HepG2 (cell line): ENCODE data around the gene HCRTR1. TPM values are rescaled to one million over a fixed set of nuclear protein-coding genes. Genes with fewer than 3 reads are reported as not detected.
A peak's percentile ranks its signal among the peaks of the same experiment; 100 is the strongest.

ENCODE experiments used
- CC2D1A ChIP-seq: sonication (generic); formaldehyde crosslinking; IDR thresholded peaks from 2 replicates; pipeline ENCODE4 v1.8.1; 2023; ENCODE audit warnings: mild to moderate bottlenecking, missing genetic modification reagents
- CHCHD3 ChIP-seq: sonication (generic); formaldehyde crosslinking; IDR thresholded peaks from 2 replicates; pipeline ENCODE4 v1.8.0; 2022; ENCODE audit warnings: mild to moderate bottlenecking, missing genetic modification reagents, moderate library complexity
- CREM ChIP-seq, 2 experiments: sonication (generic) in 1 of 2; formaldehyde crosslinking in 1 of 2; IDR thresholded peaks; 2 replicates each; pipeline versions ENCODE4 v1.4.0 to v1.6.1; 2016 to 2020; ENCODE audit warnings: antibody characterized with exemption in 1 of 2, mild to moderate bottlenecking in 1 of 2, missing genetic modification reagents in 1 of 2
- ETV5 ChIP-seq: IDR thresholded peaks from 2 replicates; pipeline ENCODE4 v1.6.1; 2018; ENCODE audit warnings: missing biosample characterization, missing genetic modification reagents, inconsistent platforms, borderline replicate concordance
- IKZF5 ChIP-seq: IDR thresholded peaks from 2 replicates; pipeline ENCODE4 v1.6.1; 2018; ENCODE audit warnings: missing genetic modification reagents, mild to moderate bottlenecking, missing compliant biosample characterization
- KDM5B ChIP-seq: sonication (generic); formaldehyde crosslinking; IDR thresholded peaks from 2 replicates; pipeline ENCODE4 v1.4.0; 2020; ENCODE audit warnings: missing genetic modification reagents, mild to moderate bottlenecking, borderline replicate concordance
- KMT2B ChIP-seq: IDR thresholded peaks from 2 replicates; pipeline ENCODE4 v1.6.1; 2016; ENCODE audit warnings: missing genetic modification reagents, missing compliant biosample characterization
- MAFK ChIP-seq, 2 experiments: IDR thresholded peaks in 1 of 2; conservative IDR thresholded peaks in 1 of 2; 2 replicates each; pipeline ENCODE4 v1.6.1; 2011; ENCODE audit warnings: improper control_type of control experiment in 2 of 2, low read length in 2 of 2
- MIXL1 ChIP-seq: IDR thresholded peaks from 2 replicates; pipeline ENCODE4 v1.6.1; 2016
- PHF8 ChIP-seq: sonication (generic); formaldehyde crosslinking; IDR thresholded peaks from 2 replicates; pipeline ENCODE4 v1.5.0; 2020; ENCODE audit warnings: missing genetic modification reagents
- SNAPC2 ChIP-seq: sonication (generic); formaldehyde crosslinking; IDR thresholded peaks from 2 replicates; pipeline ENCODE4 v1.8.1; 2022; ENCODE audit warnings: mild to moderate bottlenecking, missing genetic modification reagents
- YY1 ChIP-seq: IDR thresholded peaks from 2 replicates; pipeline ENCODE4 v1.6.1; 2011; ENCODE audit warnings: low read length, low read depth, moderate library complexity, mild to moderate bottlenecking; ENCODE audit not compliant: insufficient read depth, insufficient replicate concordance
- ZFP90 ChIP-seq: sonication (generic); formaldehyde crosslinking; IDR thresholded peaks from 2 replicates; pipeline ENCODE4 v1.8.0; 2022; ENCODE audit warnings: missing genetic modification reagents, mild to moderate bottlenecking, inconsistent platforms, borderline replicate concordance
- ZNF12 ChIP-seq: sonication (generic); formaldehyde crosslinking; IDR thresholded peaks from 2 replicates; pipeline ENCODE4 v1.5.0; 2020; ENCODE audit warnings: missing genetic modification reagents
- ZNF24 ChIP-seq: fragments of 450-650 bp; IDR thresholded peaks from 2 replicates; pipeline ENCODE4 v1.6.1; 2017; ENCODE audit warnings: antibody characterized with exemption, mild to moderate bottlenecking
- ZNF260 ChIP-seq: sonication (generic); formaldehyde crosslinking; IDR thresholded peaks from 2 replicates; pipeline ENCODE4 v1.4.0; 2020; ENCODE audit warnings: missing genetic modification reagents, low read depth, mild to moderate bottlenecking, borderline replicate concordance
- ZNF276 ChIP-seq: sonication (generic); formaldehyde crosslinking; IDR thresholded peaks from 2 replicates; pipeline ENCODE4 v1.4.0; 2020; ENCODE audit warnings: mild to moderate bottlenecking, low read depth, missing genetic modification reagents
- ZNF530 ChIP-seq: sonication (generic); formaldehyde crosslinking; IDR thresholded peaks from 2 replicates; pipeline ENCODE4 v1.5.0; 2020; ENCODE audit warnings: low read depth, mild to moderate bottlenecking, missing genetic modification reagents
- ZNF724P ChIP-seq: sonication (generic); formaldehyde crosslinking; IDR thresholded peaks from 2 replicates; pipeline ENCODE4 v1.8.0; 2022; ENCODE audit warnings: missing genetic modification reagents, borderline replicate concordance
- ZNF772 ChIP-seq: sonication (generic); formaldehyde crosslinking; IDR thresholded peaks from 2 replicates; pipeline ENCODE4 v1.5.0; 2020; ENCODE audit warnings: mild to moderate bottlenecking, missing genetic modification reagents
- ZNF891 ChIP-seq: sonication (generic); formaldehyde crosslinking; IDR thresholded peaks from 2 replicates; pipeline ENCODE4 v1.5.0; 2020; ENCODE audit warnings: mild to moderate bottlenecking, missing genetic modification reagents
- ZSCAN25 ChIP-seq: sonication (generic); formaldehyde crosslinking; IDR thresholded peaks from 2 replicates; pipeline ENCODE4 v1.8.0; 2022; ENCODE audit warnings: mild to moderate bottlenecking, missing genetic modification reagents
- polyA plus RNA-seq, 8 experiments: library from polyadenylated mRNA; depleted of rRNA in 3 of 8; stranded (reverse) in 7 of 8; unstranded in 1 of 8; fragments of >200 nt; fragmentation: Illumina TruSeq in 4 of 8; extraction: Trizol in 4 of 8; gene quantifications; 2 replicates each; pipeline versions ENCODE4 v1.2.1 to v1.2.3, GENCODE V29; 2011 to 2016; ENCODE audit warnings: low read depth in 4 of 8, missing spikeins in 1 of 8, mixed read lengths in 1 of 8; ENCODE audit not compliant: insufficient read depth in 1 of 8
- total RNA-seq, 5 experiments: library from RNA; depleted of rRNA; stranded (reverse); fragments of >200 nt; fragmentation: Illumina TruSeq; extraction: Trizol; gene quantifications; 2 replicates each; pipeline ENCODE4 v1.2.3, GENCODE V29; 2016; ENCODE audit warnings: low read depth in 1 of 5
- TF ChIP-seq, protein P1 (sequence below): sonication (generic); formaldehyde crosslinking; IDR thresholded peaks from 2 replicates; pipeline ENCODE4 v1.4.0; 2020; ENCODE audit warnings: mild to moderate bottlenecking, missing genetic modification reagents
- TF ChIP-seq, protein P2 (sequence below): IDR thresholded peaks from 2 replicates; pipeline ENCODE4 v1.6.1; 2016; ENCODE audit warnings: missing biosample characterization, missing genetic modification reagents, low read depth

Gene HCRTR1
- total and polyA plus RNA-seq, 2 of the 13 experiments (the other 11 are each of a cell fraction or from before 2014, with no cell fraction given) = not detected

- TF ChIP-seq MAFK (conservative IDR thresholded peaks at IDR 0.05 in 1 of 2, IDR thresholded peaks at IDR 0.05 in 1 of 2; ENCODE audit: low read length in 2 of 2) = no peak
- peak; percentile 95 for TF ChIP-seq PHF8 (CRISPR knock-in tag)
- TF ChIP-seq ZNF891 (CRISPR knock-in tag) = peak; percentile 59; the same call in 1 of the 2 replicates
- TF ChIP-seq KMT2B (CRISPR knock-in tag) = peak; percentile 88
- no peak for TF ChIP-seq ZNF24
- peak; percentile 36; the same call in 1 of the 2 replicates for TF ChIP-seq ZSCAN25 (CRISPR knock-in tag)
- TF ChIP-seq, protein P1, sequence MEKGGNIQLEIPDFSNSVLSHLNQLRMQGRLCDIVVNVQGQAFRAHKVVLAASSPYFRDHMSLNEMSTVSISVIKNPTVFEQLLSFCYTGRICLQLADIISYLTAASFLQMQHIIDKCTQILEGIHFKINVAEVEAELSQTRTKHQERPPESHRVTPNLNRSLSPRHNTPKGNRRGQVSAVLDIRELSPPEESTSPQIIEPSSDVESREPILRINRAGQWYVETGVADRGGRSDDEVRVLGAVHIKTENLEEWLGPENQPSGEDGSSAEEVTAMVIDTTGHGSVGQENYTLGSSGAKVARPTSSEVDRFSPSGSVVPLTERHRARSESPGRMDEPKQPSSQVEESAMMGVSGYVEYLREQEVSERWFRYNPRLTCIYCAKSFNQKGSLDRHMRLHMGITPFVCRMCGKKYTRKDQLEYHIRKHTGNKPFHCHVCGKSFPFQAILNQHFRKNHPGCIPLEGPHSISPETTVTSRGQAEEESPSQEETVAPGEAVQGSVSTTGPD (CRISPR knock-in tag) = no peak; the same call in 1 of the 2 replicates
- TF ChIP-seq ETV5 (CRISPR knock-in tag) = no peak
- peak; percentile 27; the same call in 1 of the 2 replicates for TF ChIP-seq IKZF5
- peak; percentile 35; the same call in 1 of the 2 replicates for TF ChIP-seq MIXL1 (CRISPR knock-in tag)
- TF ChIP-seq ZNF276 (CRISPR knock-in tag) = no peak; the same call in 1 of the 2 replicates
- TF ChIP-seq ZFP90 (CRISPR knock-in tag) = 0 out of 2 replicates have a peak, but pooled peaks have one; percentile 30
- TF ChIP-seq ZNF260 (CRISPR knock-in tag) = no peak
- TF ChIP-seq, protein P2, sequence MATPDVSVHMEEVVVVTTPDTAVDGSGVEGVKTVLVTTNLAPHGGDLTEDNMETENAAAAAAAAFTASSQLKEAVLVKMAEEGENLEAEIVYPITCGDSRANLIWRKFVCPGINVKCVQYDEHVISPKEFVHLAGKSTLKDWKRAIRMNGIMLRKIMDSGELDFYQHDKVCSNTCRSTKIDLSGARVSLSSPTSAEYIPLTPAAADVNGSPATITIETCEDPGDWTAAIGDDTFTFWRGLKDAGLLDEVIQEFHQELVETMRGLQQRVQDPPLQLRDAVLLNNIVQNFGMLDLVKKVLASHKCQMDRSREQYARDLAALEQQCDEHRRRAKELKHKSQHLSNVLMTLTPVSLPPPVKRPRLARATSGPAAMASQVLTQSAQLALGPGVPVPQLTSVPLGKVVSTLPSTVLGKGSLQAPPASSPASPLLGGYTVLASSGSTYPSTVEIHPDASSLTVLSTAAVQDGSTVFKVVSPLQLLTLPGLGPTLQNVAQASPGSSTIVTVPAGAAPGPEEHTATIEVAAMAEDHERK (CRISPR knock-in tag) = 0 out of 2 replicates have a peak, but pooled peaks have one; percentile 34
- no peak for TF ChIP-seq SNAPC2 (CRISPR knock-in tag)
- no peak for TF ChIP-seq CHCHD3 (CRISPR knock-in tag)
- no peak for TF ChIP-seq CC2D1A
- 0 out of 2 replicates have a peak, but pooled peaks have one; percentile 23 for TF ChIP-seq ZNF772 (CRISPR knock-in tag)
- TF ChIP-seq KDM5B = peak; percentile 92
- TF ChIP-seq CREM (IDR thresholded peaks at IDR 0.05) = peak; percentile 99
- TF ChIP-seq CREM (CRISPR knock-in tag; IDR thresholded peaks at IDR 0.05) = peak; percentile 98
- TF ChIP-seq ZNF724P (CRISPR knock-in tag) = peak; percentile 74; the same call in 1 of the 2 replicates
- TF ChIP-seq ZNF530 (CRISPR knock-in tag) = no peak
- TF ChIP-seq ZNF12 (CRISPR knock-in tag) = peak; percentile 50; the same call in 1 of the 2 replicates
- peak; percentile 98 for TF ChIP-seq YY1
Observed at GRCh38 chr1:31644560-31645273, 27.2 kb downstream of the HCRTR1 start, which contains the start of gene PEF1 (continued).
